ENCODE measurements around the gene RXRB.

RXRB gene

GRCh38 chr6:33161354-33162331 lies 38.8 kb downstream of the RXRB start:
- ChIA-PET POLR2A (interaction anchor here (0.6 to 1.3 kb wide), 5 partner anchors 36 to 954 kb away, joined by 4 to 9 read pairs (median 6); partner anchors contain the start of gene RING1), CTCF (interaction anchor here (0.6 to 7.2 kb wide), 24 partner anchors 8 to 1869 kb away, joined by 3 to 62 read pairs (median 4); partner anchors contain the start of gene RPS18)
- H3K36me3 ChIP-seq (ENCODE audit: control insufficient read depth in 2 of 2, insufficient read depth in 1 of 2, low read length in 2 of 2), result no peaks in the 10 kb centered on the region
- H3K4me1 ChIP-seq (ENCODE audit: control insufficient read depth, insufficient read depth, low read length), result 0 out of 2 replicates have a peak, but pooled peaks cover 2% of the 10 kb centered on the region
- H3K27ac ChIP-seq (ENCODE audit: extremely low read depth, low read depth, low read length), result peak overlapping the region; percentile 13; the same call in 1 of the 2 replicates
- H3K9me3 ChIP-seq (ENCODE audit: control insufficient read depth, insufficient read depth, low read depth, low read length), result no peaks in the 10 kb centered on the region
- H3K4me3 ChIP-seq (ENCODE audit: low read depth, low read length), result peak overlapping the region; percentile 26
- TF ChIP-seq ZFHX2 (tag by site-specific recombination; conservative IDR thresholded peaks at IDR 0.05) (peak; percentile 87), ZNF658 (tag by site-specific recombination; IDR thresholded peaks at IDR 0.05) (no peak), PRDM6 (tag by site-specific recombination; IDR thresholded peaks at IDR 0.05) (no peak), ZBTB8A (tag by site-specific recombination; IDR thresholded peaks at IDR 0.05) (peak; percentile 61), ZNF335 (tag by site-specific recombination; conservative IDR thresholded peaks at IDR 0.05) (peak; percentile 94), PBX3 (CRISPR knock-in tag; IDR thresholded peaks at IDR 0.05) (0 out of 2 replicates have a peak, but pooled peaks have one; percentile 9), MEIS1 (CRISPR knock-in tag; IDR thresholded peaks at IDR 0.05; ENCODE audit: borderline replicate concordance) (no peak), PRDM10 (tag by site-specific recombination; IDR thresholded peaks at IDR 0.05) (peak; percentile 61), ZNF391 (tag by site-specific recombination; IDR thresholded peaks at IDR 0.05; ENCODE audit: borderline replicate concordance, low read depth) (0 out of 2 replicates have a peak, but pooled peaks have one; percentile 49), SP7 (tag by site-specific recombination; IDR thresholded peaks at IDR 0.05) (peak; percentile 54), ZNF518A (tag by site-specific recombination; conservative IDR thresholded peaks at IDR 0.05; ENCODE audit: low read depth) (0 out of 2 replicates have a peak, but pooled peaks have one; percentile 9), HIC1 (tag by site-specific recombination; IDR thresholded peaks at IDR 0.05) (peak; percentile 60; the same call in 1 of the 2 replicates), SP2 (tag by site-specific recombination; IDR thresholded peaks at IDR 0.05) (peak; percentile 61), ZNF394 (tag by site-specific recombination; IDR thresholded peaks at IDR 0.05; ENCODE audit: borderline replicate concordance) (peak; percentile 33; the same call in 1 of the 2 replicates), ZNF555 (tag by site-specific recombination; conservative IDR thresholded peaks at IDR 0.05) (no peak), ZBTB20 (tag by site-specific recombination; IDR thresholded peaks at IDR 0.05) (peak; percentile 46; the same call in 1 of the 2 replicates), ZNF639 (tag by site-specific recombination; IDR thresholded peaks at IDR 0.05) (no peak), ZBTB17 (tag by site-specific recombination; IDR thresholded peaks at IDR 0.05) (0 out of 2 replicates have a peak, but pooled peaks have one; percentile 20), ZNF184 (tag by site-specific recombination; IDR thresholded peaks at IDR 0.05) (no peak)
